ENCODE measurements around the gene ATP11B. TPM values are rescaled to one million over a fixed set of nuclear protein-coding genes. Genes with fewer than 3 reads are reported as not detected.
A peak's percentile ranks its signal among the peaks of the same experiment; 100 is the strongest.

The ATP11B gene
- total and polyA plus RNA-seq, 9 of the 15 experiments (the other 6 are each of a cell fraction or from before 2014, with no cell fraction given), result 11.9 to 68.7 (median 41.8) TPM

GRCh38 chr3:182785756-182786155 lies 7.5 kb upstream of the ATP11B start (continued):
- no peak for TF ChIP-seq PURB (CRISPR knock-in tag; IDR thresholded peaks at IDR 0.05; ENCODE audit: low read depth)
- TF ChIP-seq ZNF184 (CRISPR knock-in tag; IDR thresholded peaks at IDR 0.05), result no peak
- TF ChIP-seq AFF4 (CRISPR knock-in tag; IDR thresholded peaks at IDR 0.05), result no peak
- no peak for TF ChIP-seq NCOA2 (IDR thresholded peaks at IDR 0.05; ENCODE audit: partially characterized antibody in 2 of 2)
- no peak for TF ChIP-seq SRSF1 (IDR thresholded peaks at IDR 0.05; ENCODE audit: low read depth, low read length)

GRCh38 chr3:182786564-182787196 lies 6.6 kb upstream of the ATP11B start:
- Histone ChIP-seq H3K4me1 (replicated peaks in 1 of 2; ENCODE audit: control insufficient read depth in 2 of 2, insufficient read depth in 2 of 2, low read length in 2 of 2) (peaks cover 3 to 31% of the 10 kb centered on the region in 2 experiments; a peak in 3 of 5 replicates), H3K36me3 (ENCODE audit: control insufficient read depth, insufficient read depth, low read length) (no peaks in the 10 kb centered on the region), H3K27me3 (ENCODE audit: control insufficient read depth in 2 of 2, insufficient read depth in 2 of 2, low read length in 2 of 2) (no peaks in the 10 kb centered on the region), H3K79me2 (ENCODE audit: control insufficient read depth, insufficient read depth, low read length) (no peaks in the 10 kb centered on the region), H3K4me3 (no peak overlapping the region), H3K27ac (ENCODE audit: extremely low read depth, low read depth, low read length) (no peak overlapping the region), H3K9me3 (replicated peaks; ENCODE audit: control insufficient read depth, insufficient read depth, low read depth, low read length) (no peaks in the 10 kb centered on the region), H3K4me2 (ENCODE audit: insufficient read depth, low read length) (no peak overlapping the region), H2AFZ (ENCODE audit: low read depth, low read length) (no peak overlapping the region; the same call in 1 of the 2 replicates), H3K9ac (ENCODE audit: insufficient read depth in 1 of 2, low read depth in 2 of 2, low read length in 2 of 2) (no peak overlapping the region), H3K9me1 (ENCODE audit: control insufficient read depth, insufficient read depth, low read length) (no peaks in the 10 kb centered on the region), H4K20me1 (replicated peaks; ENCODE audit: control insufficient read depth, insufficient read depth, low read length) (no peaks in the 10 kb centered on the region)
- DNase-seq (ENCODE audit: extremely low read depth in 1 of 4, low spot score in 3 of 4) (no peak), FAIRE-seq (no peak), ATAC-seq (peak; percentile 13)
- intact Hi-C loops (cut with micrococcal nuclease) (no loop called here), in situ Hi-C loops (cut with MboI) (no loop called here)
- no TSS peak for BruUV-seq (replicated peaks)
- 57% methylated on average over 5 of the region's 5 CpGs for WGBS (ENCODE audit: insufficient coverage, low coverage, missing lambda C conversion rate)
- POLR2A ChIA-PET, result no interaction called here
- CTCF ChIA-PET (ENCODE audit: low intra/inter-chr PET ratio), result no interaction called here
- TF ChIP-seq JUND (IDR thresholded peaks at IDR 0.05; ENCODE audit: borderline replicate concordance, low read depth, low read length) (peak; percentile 28; the same call in 1 of the 2 replicates), JUND (tag; IDR thresholded peaks at IDR 0.05; ENCODE audit: borderline replicate concordance, low read depth, low read length) (no peak), CEBPB (tag; IDR thresholded peaks at IDR 0.05) (peak; percentile 79), BCOR (IDR thresholded peaks at IDR 0.05) (0 out of 2 replicates have a peak, but pooled peaks have one; percentile 13), ATF3 (IDR thresholded peaks at IDR 0.05) (peak; percentile 80), ATF3 (CRISPR knock-in tag; conservative IDR thresholded peaks at IDR 0.05) (no peak), HBP1 (CRISPR knock-in tag; IDR thresholded peaks at IDR 0.05) (no peak), IRF9 (tag; IDR thresholded peaks at IDR 0.05) (no peak)
